Kidney epithelial cell (primary cell): ENCODE measurements around the gene RAI2. TPM values are rescaled to one million over a fixed set of nuclear protein-coding genes. Genes with fewer than 3 reads are reported as not detected.

Experiments
- DNase-seq: peaks from one replicate; pipeline ENCODE4 v3.0.0-alpha.2; 2010; ENCODE audit warnings: low read depth
- H3K27me3 ChIP-seq: 2 replicates; pipeline ENCODE4 v1.6.0; 2011; ENCODE audit warnings: low read length; ENCODE audit not compliant: control insufficient read depth, insufficient read depth
- H3K36me3 ChIP-seq: 2 replicates; pipeline ENCODE4 v1.5.1; 2011; ENCODE audit warnings: low read length; ENCODE audit not compliant: control insufficient read depth, insufficient read depth
- H3K4me3 ChIP-seq: 2 replicates; pipeline ENCODE4 v1.5.1; 2011; ENCODE audit warnings: low read depth, mild to moderate bottlenecking, control low read depth, low read length
- CTCF ChIP-seq: IDR thresholded peaks from 2 replicates; pipeline ENCODE4 v1.5.1; 2011; ENCODE audit warnings: mild to moderate bottlenecking, moderate library complexity, low read length, control low read depth, inconsistent platforms; ENCODE audit not compliant: insufficient read depth, poor library complexity, severe bottlenecking
- total RNA-seq: library from RNA; depleted of rRNA; stranded (reverse); fragments of >200 nt; gene quantifications from 2 replicates; pipeline ENCODE4 v1.2.3, GENCODE V29; 2015

The RAI2 gene
- total RNA-seq, 1 donor from 2014 or later = 3.2 TPM

- Histone ChIP-seq H3K4me3 (no peak overlapping the region), H3K27me3 (no peaks in the 10 kb centered on the region), H3K36me3 (no peaks in the 10 kb centered on the region)
- no peak for DNase-seq
- TF ChIP-seq CTCF = no peak
Observed at GRCh38 chrX:17778997-17779396, 82.1 kb downstream of the RAI2 start.

- no peak overlapping the region for H3K4me3 ChIP-seq
- no peak for TF ChIP-seq CTCF
- DNase-seq = no peak
- no peaks in the 10 kb centered on the region for H3K36me3 ChIP-seq
- peaks cover under 1% of the 10 kb centered on the region for H3K27me3 ChIP-seq
Observed at GRCh38 chrX:17774053-17774452, 87.0 kb downstream of the RAI2 start.

GRCh38 chrX:17773221-17773876 is 87.7 kb downstream of the RAI2 start:
- H3K36me3 ChIP-seq = no peaks in the 10 kb centered on the region
- DNase-seq = no peak
- TF ChIP-seq CTCF = no peak
- H3K27me3 ChIP-seq = peaks cover 3% of the 10 kb centered on the region
- no peak overlapping the region for H3K4me3 ChIP-seq

- no peak for TF ChIP-seq CTCF
- no peak for DNase-seq
- peaks cover 5% of the 10 kb centered on the region for H3K27me3 ChIP-seq
- no peak overlapping the region for H3K4me3 ChIP-seq
- no peaks in the 10 kb centered on the region for H3K36me3 ChIP-seq
Observed at GRCh38 chrX:17769701-17770269, 91.3 kb downstream of the RAI2 start.

GRCh38 chrX:17768997-17769396 is 92.1 kb downstream of the RAI2 start:
- Histone ChIP-seq H3K4me3 (no peak overlapping the region), H3K36me3 (no peaks in the 10 kb centered on the region), H3K27me3 (peaks cover 5% of the 10 kb centered on the region)
- TF ChIP-seq CTCF = no peak
- DNase-seq = no peak

- H3K4me3 ChIP-seq = no peak overlapping the region
- no peak for TF ChIP-seq CTCF
- H3K36me3 ChIP-seq = no peaks in the 10 kb centered on the region
- no peak for DNase-seq
- H3K27me3 ChIP-seq = peaks cover 5% of the 10 kb centered on the region
Observed at GRCh38 chrX:17767734-17768133, 93.4 kb downstream of the RAI2 start.
